Measurements from ENCODE around the gene SLC8A1.

DNA sequence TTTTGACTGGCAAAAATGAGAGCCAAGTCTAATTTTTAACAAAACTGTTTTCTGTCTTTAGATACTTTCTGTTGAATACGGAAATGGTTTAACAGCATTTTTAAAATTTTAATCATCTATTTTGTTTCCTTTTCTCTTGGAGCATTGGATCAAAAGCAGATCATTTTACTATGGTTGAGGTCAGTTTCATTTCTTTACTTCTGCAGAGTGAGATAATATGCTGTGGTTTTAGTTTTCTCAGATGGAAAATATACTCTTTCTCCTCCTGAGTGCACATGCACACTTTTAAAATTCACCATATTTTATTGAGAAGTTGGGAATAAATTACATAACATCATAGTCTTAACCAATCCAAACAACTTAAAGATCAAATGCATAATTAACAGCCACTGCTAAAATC lies 283.3 kb downstream of the SLC8A1 start:
- TF ChIP-seq, protein P1, sequence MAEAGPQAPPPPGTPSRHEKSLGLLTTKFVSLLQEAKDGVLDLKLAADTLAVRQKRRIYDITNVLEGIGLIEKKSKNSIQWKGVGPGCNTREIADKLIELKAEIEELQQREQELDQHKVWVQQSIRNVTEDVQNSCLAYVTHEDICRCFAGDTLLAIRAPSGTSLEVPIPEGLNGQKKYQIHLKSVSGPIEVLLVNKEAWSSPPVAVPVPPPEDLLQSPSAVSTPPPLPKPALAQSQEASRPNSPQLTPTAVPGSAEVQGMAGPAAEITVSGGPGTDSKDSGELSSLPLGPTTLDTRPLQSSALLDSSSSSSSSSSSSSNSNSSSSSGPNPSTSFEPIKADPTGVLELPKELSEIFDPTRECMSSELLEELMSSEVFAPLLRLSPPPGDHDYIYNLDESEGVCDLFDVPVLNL (IDR thresholded peaks at IDR 0.05; ENCODE audit: low read depth, low read length) = no peak
- TF ChIP-seq, protein P2, sequence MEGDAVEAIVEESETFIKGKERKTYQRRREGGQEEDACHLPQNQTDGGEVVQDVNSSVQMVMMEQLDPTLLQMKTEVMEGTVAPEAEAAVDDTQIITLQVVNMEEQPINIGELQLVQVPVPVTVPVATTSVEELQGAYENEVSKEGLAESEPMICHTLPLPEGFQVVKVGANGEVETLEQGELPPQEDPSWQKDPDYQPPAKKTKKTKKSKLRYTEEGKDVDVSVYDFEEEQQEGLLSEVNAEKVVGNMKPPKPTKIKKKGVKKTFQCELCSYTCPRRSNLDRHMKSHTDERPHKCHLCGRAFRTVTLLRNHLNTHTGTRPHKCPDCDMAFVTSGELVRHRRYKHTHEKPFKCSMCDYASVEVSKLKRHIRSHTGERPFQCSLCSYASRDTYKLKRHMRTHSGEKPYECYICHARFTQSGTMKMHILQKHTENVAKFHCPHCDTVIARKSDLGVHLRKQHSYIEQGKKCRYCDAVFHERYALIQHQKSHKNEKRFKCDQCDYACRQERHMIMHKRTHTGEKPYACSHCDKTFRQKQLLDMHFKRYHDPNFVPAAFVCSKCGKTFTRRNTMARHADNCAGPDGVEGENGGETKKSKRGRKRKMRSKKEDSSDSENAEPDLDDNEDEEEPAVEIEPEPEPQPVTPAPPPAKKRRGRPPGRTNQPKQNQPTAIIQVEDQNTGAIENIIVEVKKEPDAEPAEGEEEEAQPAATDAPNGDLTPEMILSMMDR (IDR thresholded peaks at IDR 0.05 in 2 of 3, conservative IDR thresholded peaks at IDR 0.05 in 1 of 3; ENCODE audit: control insufficient read depth in 2 of 3, extremely low read depth in 1 of 3, insufficient read depth in 1 of 3, low read depth in 3 of 3, low read length in 3 of 3) = no peak
- TF ChIP-seq POLR2A (IDR thresholded peaks at IDR 0.05; ENCODE audit: low read depth, low read length) (no peak), CEBPB (IDR thresholded peaks at IDR 0.05; ENCODE audit: borderline replicate concordance in 1 of 2, low read depth in 2 of 2, low read length in 2 of 2) (no peak), FOS (IDR thresholded peaks at IDR 0.05; ENCODE audit: borderline replicate concordance, extremely low read depth, insufficient read length) (no peak), SIX5 (IDR thresholded peaks at IDR 0.05; ENCODE audit: low read depth, low read length, severe bottlenecking) (no peak), RAD21 (IDR thresholded peaks at IDR 0.05; ENCODE audit: insufficient read depth, low read depth, low read length) (no peak), TCF3 (IDR thresholded peaks at IDR 0.05; ENCODE audit: borderline replicate concordance, insufficient read depth, low read depth, low read length) (no peak), POLR2AphosphoS5 (IDR thresholded peaks at IDR 0.05; ENCODE audit: low read length) (no peak)
- TF ChIP-seq, protein P3, sequence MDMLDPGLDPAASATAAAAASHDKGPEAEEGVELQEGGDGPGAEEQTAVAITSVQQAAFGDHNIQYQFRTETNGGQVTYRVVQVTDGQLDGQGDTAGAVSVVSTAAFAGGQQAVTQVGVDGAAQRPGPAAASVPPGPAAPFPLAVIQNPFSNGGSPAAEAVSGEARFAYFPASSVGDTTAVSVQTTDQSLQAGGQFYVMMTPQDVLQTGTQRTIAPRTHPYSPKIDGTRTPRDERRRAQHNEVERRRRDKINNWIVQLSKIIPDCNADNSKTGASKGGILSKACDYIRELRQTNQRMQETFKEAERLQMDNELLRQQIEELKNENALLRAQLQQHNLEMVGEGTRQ (IDR thresholded peaks at IDR 0.05; ENCODE audit: borderline replicate concordance, low read depth, low read length) = no peak

Data from GM12878 (cell line).